Measurements from ENCODE around the gene SLC44A2.

GRCh38 chr19:10634430-10634829 lies 9.1 kb downstream of the SLC44A2 start:
- TF ChIP-seq POLR2A (IDR thresholded peaks at IDR 0.05; ENCODE audit: low read length) (no peak), GATA1 (IDR thresholded peaks at IDR 0.05; ENCODE audit: low read depth, low read length) (no peak)

Data from erythroblast (primary cell).